OCI-LY7 (cell line): ENCODE measurements around the gene HS6ST3. TPM values are rescaled to one million over a fixed set of nuclear protein-coding genes. Genes with fewer than 3 reads are reported as not detected.

ENCODE experiments used
- BruUV-seq: library from RNA; stranded (reverse); fragments of 400-500 nt; replicated peaks from 2 replicates; lab custom pipeline; 2021; lab: Mats Ljungman, UMichigan
- CTCF ChIA-PET: fragments of 300-600 bp; sonication (Branson Sonifier 250); formaldehyde crosslinking; loops from one replicate; lab custom pipeline; 2022; ENCODE audit warnings: antibody characterized with exemption; ENCODE audit not compliant: unreplicated experiment; lab: Charles Lee
- POLR2A ChIA-PET: fragments of 300-600 bp; sonication (Branson Sonifier 250); formaldehyde crosslinking; loops from one replicate; lab custom pipeline; 2022; ENCODE audit warnings: antibody characterized with exemption; lab: Charles Lee
- DNase-seq: peaks from one replicate; pipeline ENCODE4 v3.0.0-alpha.2; 2015; ENCODE audit warnings: low spot score
- H2AFZ ChIP-seq: fragments of 200-600 bp; sonication (generic), shearing (Covaris generic); 2 replicates; pipeline ENCODE4 v1.6.1; 2014; ENCODE audit warnings: mild to moderate bottlenecking, antibody characterized with exemption, low read length, moderate library complexity
- H3K27ac ChIP-seq: fragments of 200-600 bp; sonication (generic); 2 replicates; pipeline ENCODE4 v1.5.1; 2014; ENCODE audit warnings: mixed run types, low read depth, mild to moderate bottlenecking, moderate library complexity, low read length, inconsistent platforms; ENCODE audit not compliant: poor library complexity, severe bottlenecking
- H3K36me3 ChIP-seq: fragments of 200-600 bp; sonication (generic); 2 replicates; pipeline ENCODE4 v1.6.1; 2014; ENCODE audit warnings: mild to moderate bottlenecking, antibody characterized with exemption, low read length, moderate library complexity, mixed read lengths; ENCODE audit not compliant: insufficient read depth
- H3K4me1 ChIP-seq: fragments of 200-600 bp; sonication (generic); 2 replicates; pipeline ENCODE4 v1.5.1; 2014; ENCODE audit warnings: mild to moderate bottlenecking, low read length; ENCODE audit not compliant: insufficient read depth, poor library complexity, severe bottlenecking
- H3K4me2 ChIP-seq: fragments of 200-600 bp; sonication (generic); 2 replicates; pipeline ENCODE4 v1.6.1; 2014; ENCODE audit warnings: mild to moderate bottlenecking, low read length
- H3K4me3 ChIP-seq: fragments of 200-600 bp; sonication (generic); 2 replicates; pipeline ENCODE4 v1.5.1; 2014; ENCODE audit warnings: mild to moderate bottlenecking, low read depth, low read length; ENCODE audit not compliant: poor library complexity, severe bottlenecking
- H3K79me2 ChIP-seq: fragments of 200-600 bp; sonication (generic); 2 replicates; pipeline ENCODE4 v1.6.1; 2016; ENCODE audit warnings: low read depth, mild to moderate bottlenecking, low read length, moderate library complexity, mixed read lengths; ENCODE audit not compliant: insufficient read depth
- H3K9me2 ChIP-seq: fragments of 200-600 bp; sonication (generic); 2 replicates; pipeline ENCODE4 v1.6.1; 2016; ENCODE audit warnings: mild to moderate bottlenecking, low read length, mixed read lengths; ENCODE audit not compliant: insufficient read depth
- H3K9me3 ChIP-seq: fragments of 200-600 bp; sonication (generic); 2 replicates; pipeline ENCODE4 v1.6.1; 2014; ENCODE audit warnings: mild to moderate bottlenecking, mixed run types, low read length, mixed read lengths
- H4K20me1 ChIP-seq: fragments of 200-600 bp; sonication (generic); 2 replicates; pipeline ENCODE4 v1.6.1; 2014; ENCODE audit warnings: mild to moderate bottlenecking, antibody characterized with exemption, low read length, moderate library complexity, mixed read lengths; ENCODE audit not compliant: insufficient read depth
- EZH2phosphoT487 ChIP-seq: fragments of 200-600 bp; sonication (generic); IDR thresholded peaks from 2 replicates; pipeline ENCODE4 v1.6.1; 2018; ENCODE audit warnings: low read depth, borderline replicate concordance, mild to moderate bottlenecking, mixed run types, antibody characterized with exemption, low read length, moderate library complexity, mixed read lengths
- intact Hi-C: fragments of 100-400 bp; cut with micrococcal nuclease; formaldehyde crosslinking; loops from one replicate; pipeline ENCODE4 v1.10.0; 2022; ENCODE audit not compliant: unreplicated experiment
- total RNA-seq, 2 experiments: library from RNA; depleted of rRNA in 1 of 2; stranded (reverse); fragments of >200 nt in 1 of 2; shearing (Covaris generic) in 1 of 2; gene quantifications; 2 replicates each; pipeline ENCODE4 v1.2.3, GENCODE V29; 2014 to 2022
- TF ChIP-seq, protein P1 (sequence below): fragments of 200-600 bp; sonication (generic); conservative IDR thresholded peaks from 2 replicates; pipeline ENCODE4 v1.5.1; 2014; ENCODE audit warnings: mild to moderate bottlenecking, antibody characterized with exemption, low read length, moderate library complexity, mixed read lengths

Gene HS6ST3
- total RNA-seq, 2 experiments from 2014 or later, result not detected

DNA sequence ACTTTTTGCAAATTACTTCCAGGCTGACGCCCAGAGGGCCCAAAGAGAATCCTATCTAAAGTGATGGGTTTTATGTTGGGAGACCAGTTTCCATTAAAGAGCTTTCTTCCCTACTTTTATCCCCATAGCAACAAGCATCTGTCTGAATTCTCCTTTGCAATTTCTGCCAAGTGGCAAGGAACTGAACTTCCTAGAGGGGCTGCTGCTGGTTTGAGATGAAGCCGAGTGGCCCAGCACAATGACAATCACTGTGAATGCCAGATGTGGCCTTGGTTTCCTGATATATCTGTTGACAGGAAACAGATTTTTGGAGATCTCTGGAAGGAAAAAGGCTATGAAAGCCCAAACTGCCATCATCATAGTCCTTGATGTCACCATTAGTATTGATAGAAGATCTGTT, 705.8 kb downstream of the HS6ST3 start:
- Histone ChIP-seq H3K79me2 (no peaks in the 10 kb centered on the region), H3K4me2 (no peak overlapping the region), H3K9me2 (no peaks in the 10 kb centered on the region), H3K4me1 (no peaks in the 10 kb centered on the region), H3K4me3 (no peak overlapping the region), H3K36me3 (no peaks in the 10 kb centered on the region), H4K20me1 (no peaks in the 10 kb centered on the region), H3K27ac (no peak overlapping the region), H3K9me3 (no peaks in the 10 kb centered on the region), H2AFZ (no peak overlapping the region)
- CTCF ChIA-PET, result no interaction called here
- BruUV-seq, result no TSS peak
- TF ChIP-seq EZH2phosphoT487, result no peak
- POLR2A ChIA-PET, result no interaction called here
- no peak for DNase-seq
- intact Hi-C loops, result no loop called here

GRCh38 chr13:96796091-96796633, 706.3 kb downstream of the HS6ST3 start:
- CTCF ChIA-PET, result no interaction called here
- BruUV-seq, result no TSS peak
- Histone ChIP-seq H3K36me3 (no peaks in the 10 kb centered on the region), H3K9me2 (no peaks in the 10 kb centered on the region), H2AFZ (no peak overlapping the region), H3K79me2 (no peaks in the 10 kb centered on the region), H4K20me1 (no peaks in the 10 kb centered on the region), H3K4me3 (no peak overlapping the region), H3K4me1 (no peaks in the 10 kb centered on the region), H3K9me3 (no peaks in the 10 kb centered on the region), H3K4me2 (no peak overlapping the region), H3K27ac (no peak overlapping the region)
- TF ChIP-seq, protein P1, sequence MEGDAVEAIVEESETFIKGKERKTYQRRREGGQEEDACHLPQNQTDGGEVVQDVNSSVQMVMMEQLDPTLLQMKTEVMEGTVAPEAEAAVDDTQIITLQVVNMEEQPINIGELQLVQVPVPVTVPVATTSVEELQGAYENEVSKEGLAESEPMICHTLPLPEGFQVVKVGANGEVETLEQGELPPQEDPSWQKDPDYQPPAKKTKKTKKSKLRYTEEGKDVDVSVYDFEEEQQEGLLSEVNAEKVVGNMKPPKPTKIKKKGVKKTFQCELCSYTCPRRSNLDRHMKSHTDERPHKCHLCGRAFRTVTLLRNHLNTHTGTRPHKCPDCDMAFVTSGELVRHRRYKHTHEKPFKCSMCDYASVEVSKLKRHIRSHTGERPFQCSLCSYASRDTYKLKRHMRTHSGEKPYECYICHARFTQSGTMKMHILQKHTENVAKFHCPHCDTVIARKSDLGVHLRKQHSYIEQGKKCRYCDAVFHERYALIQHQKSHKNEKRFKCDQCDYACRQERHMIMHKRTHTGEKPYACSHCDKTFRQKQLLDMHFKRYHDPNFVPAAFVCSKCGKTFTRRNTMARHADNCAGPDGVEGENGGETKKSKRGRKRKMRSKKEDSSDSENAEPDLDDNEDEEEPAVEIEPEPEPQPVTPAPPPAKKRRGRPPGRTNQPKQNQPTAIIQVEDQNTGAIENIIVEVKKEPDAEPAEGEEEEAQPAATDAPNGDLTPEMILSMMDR, result no peak
- intact Hi-C loops, result no loop called here
- POLR2A ChIA-PET, result no interaction called here
- DNase-seq, result no peak

DNA sequence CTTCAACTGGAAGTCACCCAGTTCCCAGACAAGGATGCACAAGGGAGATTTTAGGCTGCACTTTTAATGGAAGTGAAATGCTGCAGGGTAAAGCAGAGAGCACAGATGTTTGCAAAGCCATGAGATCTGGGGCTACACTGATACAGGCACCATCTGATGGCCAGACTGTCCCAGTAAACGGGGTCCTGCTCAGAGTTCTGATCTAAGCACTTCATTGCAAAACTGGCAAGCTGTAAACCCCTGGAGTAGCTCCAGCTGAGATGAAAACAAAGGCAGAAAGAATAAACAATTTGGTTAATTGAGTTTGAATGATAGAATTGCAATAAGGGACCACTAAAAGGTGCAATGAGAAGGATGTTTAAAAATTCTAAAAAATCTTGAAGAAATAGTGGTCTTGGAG, 707.2 kb downstream of the HS6ST3 start:
- no TSS peak for BruUV-seq
- no peaks in the 10 kb centered on the region for H3K9me2 ChIP-seq
- H3K79me2 ChIP-seq, result no peaks in the 10 kb centered on the region
- no peak for TF ChIP-seq EZH2phosphoT487
- TF ChIP-seq, protein P1, result no peak
- ChIA-PET CTCF (no interaction called here), POLR2A (interaction anchor here (0.9 kb wide), 1 partner anchor 16 kb away, joined by 3 read pairs; no protein-coding TSS in a partner anchor)
- H4K20me1 ChIP-seq, result no peaks in the 10 kb centered on the region
- H3K36me3 ChIP-seq, result no peaks in the 10 kb centered on the region
- intact Hi-C loops, result no loop called here
- no peak overlapping the region for H3K27ac ChIP-seq
- H3K9me3 ChIP-seq, result no peaks in the 10 kb centered on the region
- no peak overlapping the region for H2AFZ ChIP-seq
- no peaks in the 10 kb centered on the region for H3K4me1 ChIP-seq
- DNase-seq, result no peak
- H3K4me3 ChIP-seq, result no peak overlapping the region
- no peak overlapping the region for H3K4me2 ChIP-seq
